ENCODE measurements around the gene CADPS2.

CADPS2 gene

DNA sequence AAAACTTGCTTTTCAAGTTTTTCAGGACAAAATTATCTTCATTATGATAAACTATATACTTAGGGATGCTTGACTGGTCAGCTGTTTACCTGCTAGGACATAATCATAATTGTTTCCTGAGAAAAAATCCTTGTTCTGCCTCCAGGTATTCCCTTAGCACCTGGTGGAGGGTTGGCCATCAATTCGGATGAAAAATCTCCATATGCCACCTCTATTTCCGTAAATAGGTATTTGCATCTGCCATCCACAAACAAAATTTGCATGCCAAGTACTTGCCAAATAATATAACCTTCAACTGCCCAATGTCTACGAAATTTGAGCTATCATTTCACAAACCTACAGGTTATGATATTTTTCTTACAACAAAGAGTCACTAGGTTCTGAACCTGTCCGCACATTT lies 313.6 kb downstream of the CADPS2 start:
- Histone ChIP-seq H3K4ac (ENCODE audit: low read length) (no peak overlapping the region), H3K36me3 (replicated peaks in 1 of 2; ENCODE audit: control insufficient read depth in 2 of 2, insufficient read depth in 2 of 2, low read length in 2 of 2) (no peaks in the 10 kb centered on the region), H3K23ac (ENCODE audit: low read depth, low read length, poor library complexity) (no peak overlapping the region), H3K18ac (ENCODE audit: low read length) (no peak overlapping the region), H3K14ac (ENCODE audit: low read length) (no peak overlapping the region), H2BK15ac (ENCODE audit: low read length) (no peak overlapping the region), H3K27me3 (ENCODE audit: control insufficient read depth in 3 of 3, insufficient read depth in 3 of 3, low read depth in 1 of 3, low read length in 3 of 3) (no peaks in the 10 kb centered on the region), H2BK120ac (ENCODE audit: low read depth, low read length) (no peak overlapping the region), H3K9ac (ENCODE audit: low read depth, low read length, poor library complexity) (no peak overlapping the region), H4K91ac (ENCODE audit: low read depth, low read length, poor library complexity) (no peak overlapping the region), H3K4me1 (ENCODE audit: control insufficient read depth in 2 of 2, insufficient read depth in 1 of 2, low read depth in 1 of 2, low read length in 2 of 2) (no peaks in the 10 kb centered on the region), H3K79me1 (ENCODE audit: low read depth, low read length) (no peaks in the 10 kb centered on the region), H3K4me2 (ENCODE audit: insufficient read depth, low read length, poor library complexity, severe bottlenecking) (no peak overlapping the region), H4K8ac (ENCODE audit: low read depth, low read length) (no peak overlapping the region), H2BK5ac (ENCODE audit: low read length) (no peak overlapping the region), H2BK12ac (ENCODE audit: low read length) (no peak overlapping the region), H3K27ac (replicated peaks; ENCODE audit: low read length) (no peak overlapping the region), H2AK5ac (ENCODE audit: low read depth, low read length) (no peak overlapping the region), H3K4me3 (ENCODE audit: low read length in 2 of 2) (no peak overlapping the region), H3K9me3 (replicated peaks in 1 of 2; ENCODE audit: control insufficient read depth in 2 of 2, insufficient read depth in 1 of 2, low read depth in 1 of 2, low read length in 2 of 2) (no peaks in the 10 kb centered on the region), H2AFZ (ENCODE audit: low read length) (no peak overlapping the region)
- DNase-seq (ENCODE audit: low spot score), result no peak
- WGBS, 2 donors (ENCODE audit: extremely low coverage in 2 of 2, insufficient read length in 2 of 2, insufficient replicate concordance in 1 of 2), result no CpG with 5 or more reads among the region's 4 CpGs

DNA sequence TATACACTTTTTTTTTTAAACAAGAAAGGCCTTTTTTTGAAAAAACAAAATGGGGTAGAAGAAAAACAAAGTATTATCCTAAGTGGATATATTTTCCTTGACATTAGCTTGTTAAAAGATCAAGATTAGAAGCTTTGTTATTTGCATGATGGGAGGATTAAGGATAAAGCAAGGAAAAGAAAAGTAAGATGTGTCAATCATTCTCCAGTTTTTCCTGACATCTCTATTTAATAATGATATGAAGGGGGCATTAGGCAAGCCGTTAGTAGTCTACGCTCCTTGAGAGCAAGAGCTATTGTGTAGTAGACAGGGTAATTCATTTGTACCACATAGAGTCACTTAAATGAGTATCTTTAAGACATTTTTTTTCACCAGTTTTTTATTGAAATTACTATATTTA lies 324.9 kb downstream of the CADPS2 start:
- Histone ChIP-seq H3K27ac (replicated peaks; ENCODE audit: low read length) (no peak overlapping the region), H2BK15ac (ENCODE audit: low read length) (no peak overlapping the region), H3K27me3 (ENCODE audit: control insufficient read depth in 3 of 3, insufficient read depth in 3 of 3, low read depth in 1 of 3, low read length in 3 of 3) (no peaks in the 10 kb centered on the region), H3K23ac (ENCODE audit: low read depth, low read length, poor library complexity) (no peak overlapping the region), H4K8ac (ENCODE audit: low read depth, low read length) (no peak overlapping the region), H2AK5ac (ENCODE audit: low read depth, low read length) (no peak overlapping the region), H3K4me3 (ENCODE audit: low read length in 2 of 2) (no peak overlapping the region), H3K36me3 (replicated peaks in 1 of 2; ENCODE audit: control insufficient read depth in 2 of 2, insufficient read depth in 2 of 2, low read length in 2 of 2) (no peaks in the 10 kb centered on the region), H4K91ac (ENCODE audit: low read depth, low read length, poor library complexity) (no peak overlapping the region), H2BK120ac (ENCODE audit: low read depth, low read length) (no peak overlapping the region), H3K79me1 (ENCODE audit: low read depth, low read length) (no peaks in the 10 kb centered on the region), H2BK12ac (ENCODE audit: low read length) (no peak overlapping the region), H3K4me1 (ENCODE audit: control insufficient read depth in 2 of 2, insufficient read depth in 1 of 2, low read depth in 1 of 2, low read length in 2 of 2) (peaks cover 3 to 9% of the 10 kb centered on the region in 2 donors), H3K4me2 (ENCODE audit: insufficient read depth, low read length, poor library complexity, severe bottlenecking) (no peak overlapping the region), H3K14ac (ENCODE audit: low read length) (no peak overlapping the region), H3K9ac (ENCODE audit: low read depth, low read length, poor library complexity) (no peak overlapping the region), H3K9me3 (replicated peaks in 1 of 2; ENCODE audit: control insufficient read depth in 2 of 2, insufficient read depth in 1 of 2, low read depth in 1 of 2, low read length in 2 of 2) (no peaks in the 10 kb centered on the region), H2BK5ac (ENCODE audit: low read length) (no peak overlapping the region), H3K4ac (ENCODE audit: low read length) (no peak overlapping the region), H2AFZ (ENCODE audit: low read length) (no peak overlapping the region), H3K18ac (ENCODE audit: low read length) (no peak overlapping the region)
- no CpG with 5 or more reads among the region's 2 CpGs for WGBS, 2 donors (ENCODE audit: extremely low coverage in 2 of 2, insufficient read length in 2 of 2, insufficient replicate concordance in 1 of 2)
- DNase-seq (ENCODE audit: low spot score), result no peak

- Histone ChIP-seq H2BK12ac (ENCODE audit: low read length) (no peak overlapping the region), H3K79me1 (ENCODE audit: low read depth, low read length) (no peaks in the 10 kb centered on the region), H4K8ac (ENCODE audit: low read depth, low read length) (no peak overlapping the region), H3K14ac (ENCODE audit: low read length) (no peak overlapping the region), H2BK15ac (ENCODE audit: low read length) (no peak overlapping the region), H3K36me3 (replicated peaks in 1 of 2; ENCODE audit: control insufficient read depth in 2 of 2, insufficient read depth in 2 of 2, low read length in 2 of 2) (no peaks in the 10 kb centered on the region), H3K9me3 (replicated peaks in 1 of 2; ENCODE audit: control insufficient read depth in 2 of 2, insufficient read depth in 1 of 2, low read depth in 1 of 2, low read length in 2 of 2) (no peaks in the 10 kb centered on the region), H4K91ac (ENCODE audit: low read depth, low read length, poor library complexity) (no peak overlapping the region), H3K4me3 (ENCODE audit: low read length in 2 of 2) (no peak overlapping the region), H3K18ac (ENCODE audit: low read length) (no peak overlapping the region), H2BK5ac (ENCODE audit: low read length) (no peak overlapping the region), H3K4me2 (ENCODE audit: insufficient read depth, low read length, poor library complexity, severe bottlenecking) (no peak overlapping the region), H2AFZ (ENCODE audit: low read length) (no peak overlapping the region), H3K4ac (ENCODE audit: low read length) (no peak overlapping the region), H3K23ac (ENCODE audit: low read depth, low read length, poor library complexity) (no peak overlapping the region), H3K4me1 (ENCODE audit: control insufficient read depth in 2 of 2, insufficient read depth in 1 of 2, low read depth in 1 of 2, low read length in 2 of 2) (peaks cover 3 to 9% of the 10 kb centered on the region in 2 donors), H3K27me3 (ENCODE audit: control insufficient read depth in 3 of 3, insufficient read depth in 3 of 3, low read depth in 1 of 3, low read length in 3 of 3) (no peaks in the 10 kb centered on the region), H3K9ac (ENCODE audit: low read depth, low read length, poor library complexity) (no peak overlapping the region), H2AK5ac (ENCODE audit: low read depth, low read length) (no peak overlapping the region), H3K27ac (replicated peaks; ENCODE audit: low read length) (no peak overlapping the region), H2BK120ac (ENCODE audit: low read depth, low read length) (no peak overlapping the region)
- WGBS, 2 donors (ENCODE audit: extremely low coverage in 2 of 2, insufficient read length in 2 of 2, insufficient replicate concordance in 1 of 2), result no CpG with 5 or more reads among the region's 7 CpGs
- peak; percentile 4 for DNase-seq (ENCODE audit: low spot score)
These were observed 329.3 kb downstream of the CADPS2 start for GRCh38 chr7:122556873-122557542.

DNA sequence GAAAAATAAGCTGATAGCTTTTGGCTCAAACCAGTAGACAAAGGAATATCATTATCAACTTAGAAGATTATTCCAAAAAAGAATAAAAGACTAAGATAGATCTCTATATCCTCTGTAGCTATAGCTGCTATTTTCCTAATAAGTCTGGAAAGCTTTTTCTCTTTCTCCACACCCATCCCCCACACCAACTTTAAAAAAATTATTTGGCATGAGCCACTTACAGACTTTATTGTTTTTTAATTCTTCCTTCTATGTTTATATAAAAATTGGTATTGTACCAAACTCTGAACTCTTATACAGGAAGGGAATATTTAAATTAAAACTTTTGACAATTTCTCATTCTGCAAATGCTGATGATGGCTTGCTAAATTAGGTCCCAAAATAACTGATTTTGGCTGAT lies 330.0 kb downstream of the CADPS2 start:
- no peak for DNase-seq (ENCODE audit: low spot score)
- no peak overlapping the region for H3K4me3 ChIP-seq (ENCODE audit: low read length in 2 of 2)
- no peak overlapping the region for H2BK12ac ChIP-seq (ENCODE audit: low read length)
- no peak overlapping the region for H3K18ac ChIP-seq (ENCODE audit: low read length)
- H3K14ac ChIP-seq (ENCODE audit: low read length), result no peak overlapping the region
- no peak overlapping the region for H2BK120ac ChIP-seq (ENCODE audit: low read depth, low read length)
- no peaks in the 10 kb centered on the region for H3K27me3 ChIP-seq (ENCODE audit: control insufficient read depth in 3 of 3, insufficient read depth in 3 of 3, low read depth in 1 of 3, low read length in 3 of 3)
- H3K9me3 ChIP-seq (replicated peaks in 1 of 2; ENCODE audit: control insufficient read depth in 2 of 2, insufficient read depth in 1 of 2, low read depth in 1 of 2, low read length in 2 of 2), result no peaks in the 10 kb centered on the region
- no peak overlapping the region for H3K23ac ChIP-seq (ENCODE audit: low read depth, low read length, poor library complexity)
- H3K79me1 ChIP-seq (ENCODE audit: low read depth, low read length), result no peaks in the 10 kb centered on the region
- H3K9ac ChIP-seq (ENCODE audit: low read depth, low read length, poor library complexity), result no peak overlapping the region
- no peak overlapping the region for H4K91ac ChIP-seq (ENCODE audit: low read depth, low read length, poor library complexity)
- H3K36me3 ChIP-seq (replicated peaks in 1 of 2; ENCODE audit: control insufficient read depth in 2 of 2, insufficient read depth in 2 of 2, low read length in 2 of 2), result no peaks in the 10 kb centered on the region
- no peak overlapping the region for H2BK15ac ChIP-seq (ENCODE audit: low read length)
- H3K4me2 ChIP-seq (ENCODE audit: insufficient read depth, low read length, poor library complexity, severe bottlenecking), result no peak overlapping the region
- H2BK5ac ChIP-seq (ENCODE audit: low read length), result no peak overlapping the region
- no peak overlapping the region for H2AK5ac ChIP-seq (ENCODE audit: low read depth, low read length)
- no peak overlapping the region for H4K8ac ChIP-seq (ENCODE audit: low read depth, low read length)
- H2AFZ ChIP-seq (ENCODE audit: low read length), result no peak overlapping the region
- no peak overlapping the region for H3K4ac ChIP-seq (ENCODE audit: low read length)
- H3K4me1 ChIP-seq (ENCODE audit: control insufficient read depth in 2 of 2, insufficient read depth in 1 of 2, low read depth in 1 of 2, low read length in 2 of 2), result peaks cover 3 to 9% of the 10 kb centered on the region in 2 donors
- H3K27ac ChIP-seq (replicated peaks; ENCODE audit: low read length), result no peak overlapping the region
